ENCODE results near the gene CLSTN2.

CLSTN2 gene

GRCh38 chr3:140360332-140360731, 425.3 kb downstream of the CLSTN2 start:
- no peak for DNase-seq (ENCODE audit: insufficient read length, low spot score)

GRCh38 chr3:140363801-140364200, 428.8 kb downstream of the CLSTN2 start:
- FAIRE-seq = no peak
- DNase-seq (ENCODE audit: insufficient read length, low spot score) = no peak

More at GRCh38 chr3:140360332-140360731, 425.3 kb downstream of the CLSTN2 start:
- FAIRE-seq = no peak

GRCh38 chr3:140365872-140366697, 431.1 kb downstream of the CLSTN2 start:
- DNase-seq (ENCODE audit: insufficient read length, low spot score) (no peak), FAIRE-seq (no peak)

GRCh38 chr3:140368223-140368811, 433.3 kb downstream of the CLSTN2 start:
- FAIRE-seq (no peak), DNase-seq (ENCODE audit: insufficient read length, low spot score) (no peak)

GRCh38 chr3:140370686-140371085, 435.7 kb downstream of the CLSTN2 start:
- DNase-seq (ENCODE audit: insufficient read length, low spot score) = no peak

GRCh38 chr3:140373234-140373633, 438.2 kb downstream of the CLSTN2 start:
- no peak for FAIRE-seq
- DNase-seq (ENCODE audit: insufficient read length, low spot score) = no peak

More at GRCh38 chr3:140370686-140371085, 435.7 kb downstream of the CLSTN2 start:
- no peak for FAIRE-seq

GRCh38 chr3:140375002-140375401, 440.0 kb downstream of the CLSTN2 start:
- no peak for DNase-seq (ENCODE audit: insufficient read length, low spot score)
- FAIRE-seq = no peak

- FAIRE-seq = no peak
- no peak for DNase-seq (ENCODE audit: insufficient read length, low spot score)
These were observed 441.3 kb downstream of the CLSTN2 start for GRCh38 chr3:140376136-140376889.

GRCh38 chr3:140377644-140378043, 442.7 kb downstream of the CLSTN2 start:
- FAIRE-seq = no peak

GRCh38 chr3:140378571-140379340, 443.8 kb downstream of the CLSTN2 start:
- FAIRE-seq = no peak

More at GRCh38 chr3:140377644-140378043, 442.7 kb downstream of the CLSTN2 start:
- DNase-seq (ENCODE audit: insufficient read length, low spot score) = no peak

GRCh38 chr3:140384028-140384771, 449.2 kb downstream of the CLSTN2 start:
- DNase-seq (ENCODE audit: insufficient read length, low spot score) (no peak), FAIRE-seq (no peak)

More at GRCh38 chr3:140378571-140379340, 443.8 kb downstream of the CLSTN2 start:
- DNase-seq (ENCODE audit: insufficient read length, low spot score) = no peak

- no peak for FAIRE-seq
- DNase-seq (ENCODE audit: insufficient read length, low spot score) = no peak
These were observed 449.9 kb downstream of the CLSTN2 start for GRCh38 chr3:140384876-140385275.

- DNase-seq (ENCODE audit: insufficient read length, low spot score) = no peak
- no peak for FAIRE-seq
These were observed 451.5 kb downstream of the CLSTN2 start for GRCh38 chr3:140386357-140387100.

- FAIRE-seq (no peak), DNase-seq (ENCODE audit: insufficient read length, low spot score) (no peak)
These were observed 452.3 kb downstream of the CLSTN2 start for GRCh38 chr3:140387244-140387643.

GRCh38 chr3:140388202-140388922, 453.4 kb downstream of the CLSTN2 start:
- FAIRE-seq (no peak), DNase-seq (ENCODE audit: insufficient read length, low spot score) (no peak)

- no peak for FAIRE-seq
- DNase-seq (ENCODE audit: insufficient read length, low spot score) = no peak
These were observed 456.1 kb downstream of the CLSTN2 start for GRCh38 chr3:140391061-140391460.

- no peak for DNase-seq (ENCODE audit: insufficient read length, low spot score)
- no peak for FAIRE-seq
These were observed 459.6 kb downstream of the CLSTN2 start for GRCh38 chr3:140394488-140395133.

Measured in HTR-8/SVneo (cell line).